ENCODE measurements around the gene ARHGAP6. TPM values are rescaled to one million over a fixed set of nuclear protein-coding genes. Genes with fewer than 3 reads are reported as not detected.

ARHGAP6 gene
- total RNA-seq, 2 donors from 2014 or later: not detected

- Mint-ChIP-seq H3K4me3 (no peak overlapping the region), H3K4me1 (ENCODE audit: low read depth) (no peaks in the 10 kb centered on the region), H3K27ac (no peak overlapping the region), H3K36me3 (ENCODE audit: insufficient read depth in 2 of 2) (no peaks in the 10 kb centered on the region), H3K9me3 (peaks cover 0 to 4% of the 10 kb centered on the region in 2 donors), H3K27me3 (ENCODE audit: low read depth) (peaks cover 25% of the 10 kb centered on the region)
- no peak for DNase-seq
- ATAC-seq (replicated peaks in 1 of 2): no peak
These were observed 323.0 kb downstream of the ARHGAP6 start for GRCh38 chrX:11342673-11343072.

DNA sequence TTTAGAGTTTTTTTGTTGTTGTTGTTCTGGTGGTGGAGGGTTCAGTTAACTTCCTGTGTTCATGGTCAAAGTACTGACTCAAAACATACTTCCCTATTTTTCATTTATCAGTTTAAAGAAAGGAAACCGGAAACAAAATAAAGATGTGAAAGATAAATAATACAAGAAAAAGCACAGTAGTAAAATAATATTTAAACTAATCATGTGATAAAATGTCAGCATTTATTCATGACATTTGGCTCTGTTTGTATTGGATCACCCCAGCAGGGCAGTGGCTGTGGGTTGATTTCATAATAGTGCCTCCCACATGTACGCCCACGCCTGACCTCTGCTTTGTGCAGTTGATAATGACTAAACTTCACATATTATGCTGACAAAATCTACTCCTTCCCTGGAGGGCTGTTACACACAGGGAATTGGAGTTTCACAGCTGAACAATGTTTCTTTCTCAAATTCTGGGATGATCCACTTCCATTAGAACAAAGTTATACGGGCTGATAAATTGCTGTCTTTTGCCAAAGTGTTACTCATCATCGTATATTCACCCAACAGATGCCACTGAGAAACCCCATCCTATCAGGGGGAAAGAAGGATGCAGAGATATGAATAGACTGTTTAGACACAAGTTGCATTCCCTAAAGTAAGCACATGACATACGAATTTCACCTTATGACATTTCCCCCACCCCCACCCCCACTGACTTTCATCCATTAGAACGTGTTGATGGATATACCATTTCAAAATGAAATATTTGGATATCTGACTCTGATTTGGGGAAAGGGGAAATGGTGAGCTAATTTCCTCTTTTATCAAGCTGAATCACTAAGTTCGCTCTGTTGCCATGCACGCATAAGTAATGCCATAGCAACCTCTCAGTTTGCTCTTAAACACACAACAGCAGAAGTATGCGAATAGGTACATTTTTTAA is 324.2 kb downstream of the ARHGAP6 start:
- Mint-ChIP-seq H3K4me3 (no peak overlapping the region), H3K36me3 (ENCODE audit: insufficient read depth in 2 of 2) (no peaks in the 10 kb centered on the region), H3K27ac (no peak overlapping the region), H3K27me3 (ENCODE audit: low read depth) (peaks cover 25% of the 10 kb centered on the region), H3K4me1 (ENCODE audit: low read depth) (no peaks in the 10 kb centered on the region), H3K9me3 (peaks cover 0 to 4% of the 10 kb centered on the region in 2 donors)
- ATAC-seq (replicated peaks in 1 of 2): no peak
- DNase-seq: no peak

DNA sequence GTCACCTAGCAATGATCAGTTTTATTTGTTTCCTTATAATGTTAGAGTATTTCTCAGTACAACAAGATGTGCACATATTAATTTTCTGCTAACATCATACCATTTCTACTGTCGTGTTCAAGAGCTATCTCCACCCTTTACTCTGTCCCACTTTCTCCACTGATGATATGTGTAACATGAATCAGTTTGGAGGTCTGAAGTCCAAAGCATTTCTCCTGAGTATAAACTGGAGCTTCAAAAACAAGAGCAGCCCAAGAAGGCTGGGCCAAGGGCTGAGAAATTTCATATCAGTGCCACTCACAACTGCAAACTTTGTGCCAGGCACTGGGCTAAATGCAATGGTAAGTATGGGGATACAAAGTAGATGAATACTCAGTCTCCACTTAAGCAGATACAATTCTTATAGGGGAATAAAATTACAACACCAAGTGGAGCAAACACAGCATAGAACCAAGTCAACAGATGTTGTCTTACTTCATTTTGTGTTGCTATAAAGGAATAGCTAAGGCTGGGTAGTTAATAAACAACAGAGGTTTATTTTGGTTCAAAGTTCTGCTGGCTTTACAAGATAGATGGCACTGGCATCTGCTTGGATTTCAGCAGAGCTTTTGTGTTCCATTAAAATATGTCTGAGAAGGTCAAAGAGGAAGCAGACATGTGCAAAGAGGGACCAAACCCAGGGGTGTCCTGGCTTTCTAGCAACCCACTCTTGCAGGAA is 328.3 kb downstream of the ARHGAP6 start:
- H3K4me3 Mint-ChIP-seq: no peak overlapping the region
- H3K36me3 Mint-ChIP-seq (ENCODE audit: insufficient read depth in 2 of 2): no peaks in the 10 kb centered on the region
- ATAC-seq (replicated peaks in 1 of 2): no peak
- peaks cover 25% of the 10 kb centered on the region for H3K27me3 Mint-ChIP-seq (ENCODE audit: low read depth)
- H3K27ac Mint-ChIP-seq: no peak overlapping the region
- no peak for DNase-seq
- no peaks in the 10 kb centered on the region for H3K4me1 Mint-ChIP-seq (ENCODE audit: low read depth)
- peaks cover 0 to 5% of the 10 kb centered on the region in 2 donors for H3K9me3 Mint-ChIP-seq

DNA sequence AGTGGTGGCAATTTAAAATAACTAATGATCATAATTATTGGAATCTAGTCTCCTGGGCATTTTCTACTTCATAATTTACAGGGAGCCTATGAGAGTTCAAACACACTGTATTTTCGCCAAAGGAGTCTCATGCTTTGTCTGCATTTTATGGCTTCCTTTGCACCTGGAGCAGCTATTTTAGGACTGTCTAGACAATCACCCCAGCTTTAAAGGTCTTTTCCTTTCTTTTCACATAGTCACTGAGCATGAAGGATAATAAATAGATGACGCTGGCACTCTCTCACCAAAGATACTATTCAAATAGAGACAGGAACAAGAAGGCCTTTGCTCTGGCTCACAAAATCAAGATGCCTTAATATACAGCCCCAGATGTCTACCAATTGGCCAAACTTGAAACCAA is 329.5 kb downstream of the ARHGAP6 start:
- Mint-ChIP-seq H3K4me3 (no peak overlapping the region), H3K36me3 (ENCODE audit: insufficient read depth in 2 of 2) (no peaks in the 10 kb centered on the region), H3K27me3 (ENCODE audit: low read depth) (peaks cover 25% of the 10 kb centered on the region), H3K4me1 (ENCODE audit: low read depth) (no peaks in the 10 kb centered on the region), H3K27ac (no peak overlapping the region), H3K9me3 (peaks cover 0 to 5% of the 10 kb centered on the region in 2 donors)
- ATAC-seq (replicated peaks in 1 of 2) (no peak), DNase-seq (no peak)

GRCh38 chrX:11334165-11334564 is 331.6 kb downstream of the ARHGAP6 start:
- Mint-ChIP-seq H3K27me3 (ENCODE audit: low read depth) (peaks cover 12% of the 10 kb centered on the region), H3K36me3 (ENCODE audit: insufficient read depth in 2 of 2) (no peaks in the 10 kb centered on the region), H3K9me3 (peaks cover 0 to 4% of the 10 kb centered on the region in 2 donors), H3K4me3 (no peak overlapping the region), H3K27ac (no peak overlapping the region), H3K4me1 (ENCODE audit: low read depth) (no peaks in the 10 kb centered on the region)
- ATAC-seq (replicated peaks in 1 of 2) (no peak), DNase-seq (no peak)

DNA sequence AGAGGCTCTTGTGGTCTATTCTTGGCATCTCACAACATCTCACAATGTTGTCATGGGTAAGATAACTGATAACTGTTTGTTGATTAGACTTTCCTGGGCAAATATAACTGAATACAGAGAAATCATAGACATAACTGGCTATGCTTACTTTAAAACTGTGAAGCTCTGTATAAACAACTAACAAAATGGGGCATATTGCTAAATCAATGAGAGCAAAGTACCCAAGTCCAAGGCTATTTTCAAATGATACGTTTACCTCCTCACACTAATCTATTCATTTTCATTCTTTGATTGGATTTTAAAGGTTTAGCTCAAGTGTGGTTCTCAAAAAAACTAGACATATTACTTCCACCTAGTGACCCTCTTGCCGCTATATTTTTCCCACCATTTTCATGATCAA is 333.9 kb downstream of the ARHGAP6 start:
- Mint-ChIP-seq H3K36me3 (ENCODE audit: insufficient read depth in 2 of 2) (no peaks in the 10 kb centered on the region), H3K27ac (no peak overlapping the region), H3K27me3 (ENCODE audit: low read depth) (peaks cover 6% of the 10 kb centered on the region), H3K4me1 (ENCODE audit: low read depth) (no peaks in the 10 kb centered on the region), H3K4me3 (no peak overlapping the region), H3K9me3 (peaks cover 0 to 4% of the 10 kb centered on the region in 2 donors)
- DNase-seq (no peak), ATAC-seq (replicated peaks in 1 of 2) (no peak)

DNA sequence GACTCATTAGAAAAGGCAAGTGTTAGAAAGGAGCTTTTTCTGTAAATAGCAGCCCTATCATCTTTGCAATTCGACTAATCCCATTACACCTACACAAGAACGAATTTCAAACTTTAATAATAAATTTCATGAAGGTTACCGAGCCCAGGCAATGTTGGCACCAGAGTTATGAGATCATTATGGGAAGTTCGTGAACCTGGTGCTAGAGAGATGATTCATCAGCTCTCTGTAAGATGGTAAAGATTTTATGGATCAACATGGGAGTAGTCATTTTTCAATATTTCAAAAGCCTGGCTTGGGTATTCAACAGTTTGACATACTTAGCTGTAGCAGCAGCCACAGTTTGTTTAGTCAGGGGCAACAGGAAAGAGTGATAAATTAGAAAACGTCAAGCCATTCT is 336.7 kb downstream of the ARHGAP6 start:
- Mint-ChIP-seq H3K36me3 (ENCODE audit: insufficient read depth in 2 of 2) (no peaks in the 10 kb centered on the region), H3K9me3 (peaks cover 0 to 3% of the 10 kb centered on the region in 2 donors), H3K4me1 (ENCODE audit: low read depth) (no peaks in the 10 kb centered on the region), H3K27me3 (ENCODE audit: low read depth) (peaks cover 6% of the 10 kb centered on the region), H3K4me3 (no peak overlapping the region), H3K27ac (no peak overlapping the region)
- DNase-seq (no peak), ATAC-seq (replicated peaks in 1 of 2) (no peak)

DNA sequence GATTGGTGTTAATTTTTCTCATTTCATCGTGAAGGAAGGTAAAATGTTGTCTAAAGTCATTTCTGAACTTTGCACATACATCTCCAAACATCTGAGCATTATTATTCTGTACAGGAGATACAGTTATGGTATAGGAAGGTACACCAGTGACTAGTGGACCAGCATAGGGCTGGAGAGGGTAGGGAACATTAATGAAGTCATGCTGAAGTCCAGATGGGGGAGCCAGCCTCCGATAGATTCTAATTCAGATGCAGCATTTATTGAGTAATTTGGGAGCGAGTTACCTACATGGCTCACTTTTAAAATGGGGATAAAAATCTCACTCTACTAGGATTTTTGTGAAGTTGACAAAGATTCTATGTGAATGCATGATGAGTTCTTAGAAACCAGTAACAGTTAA is 337.6 kb downstream of the ARHGAP6 start:
- peaks cover 0 to 3% of the 10 kb centered on the region in 2 donors for H3K9me3 Mint-ChIP-seq
- H3K27ac Mint-ChIP-seq: no peak overlapping the region
- no peak for ATAC-seq (replicated peaks in 1 of 2)
- no peaks in the 10 kb centered on the region for H3K36me3 Mint-ChIP-seq (ENCODE audit: insufficient read depth in 2 of 2)
- peaks cover 6% of the 10 kb centered on the region for H3K27me3 Mint-ChIP-seq (ENCODE audit: low read depth)
- H3K4me3 Mint-ChIP-seq: no peak overlapping the region
- DNase-seq: no peak
- no peaks in the 10 kb centered on the region for H3K4me1 Mint-ChIP-seq (ENCODE audit: low read depth)

DNA sequence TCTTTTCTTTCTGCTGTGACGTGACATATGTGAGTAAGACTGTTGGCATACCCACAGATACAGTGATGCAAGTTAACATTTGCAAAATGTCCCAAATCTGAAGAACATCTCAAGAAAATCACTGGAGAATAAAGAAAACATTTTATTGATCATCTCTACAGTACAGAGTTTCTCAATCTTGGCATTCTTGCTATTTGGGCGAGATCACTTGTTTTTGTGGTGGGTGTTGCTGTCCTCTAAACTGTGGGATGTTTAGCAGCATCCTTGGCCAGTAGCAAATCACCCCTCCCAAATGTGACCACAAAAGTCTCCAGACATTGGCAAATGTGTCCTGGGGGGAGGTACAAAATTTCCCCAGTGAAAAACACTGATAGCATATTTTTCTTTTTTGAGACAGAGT is 343.7 kb downstream of the ARHGAP6 start:
- no peaks in the 10 kb centered on the region for H3K4me1 Mint-ChIP-seq (ENCODE audit: low read depth)
- DNase-seq: no peak

DNA sequence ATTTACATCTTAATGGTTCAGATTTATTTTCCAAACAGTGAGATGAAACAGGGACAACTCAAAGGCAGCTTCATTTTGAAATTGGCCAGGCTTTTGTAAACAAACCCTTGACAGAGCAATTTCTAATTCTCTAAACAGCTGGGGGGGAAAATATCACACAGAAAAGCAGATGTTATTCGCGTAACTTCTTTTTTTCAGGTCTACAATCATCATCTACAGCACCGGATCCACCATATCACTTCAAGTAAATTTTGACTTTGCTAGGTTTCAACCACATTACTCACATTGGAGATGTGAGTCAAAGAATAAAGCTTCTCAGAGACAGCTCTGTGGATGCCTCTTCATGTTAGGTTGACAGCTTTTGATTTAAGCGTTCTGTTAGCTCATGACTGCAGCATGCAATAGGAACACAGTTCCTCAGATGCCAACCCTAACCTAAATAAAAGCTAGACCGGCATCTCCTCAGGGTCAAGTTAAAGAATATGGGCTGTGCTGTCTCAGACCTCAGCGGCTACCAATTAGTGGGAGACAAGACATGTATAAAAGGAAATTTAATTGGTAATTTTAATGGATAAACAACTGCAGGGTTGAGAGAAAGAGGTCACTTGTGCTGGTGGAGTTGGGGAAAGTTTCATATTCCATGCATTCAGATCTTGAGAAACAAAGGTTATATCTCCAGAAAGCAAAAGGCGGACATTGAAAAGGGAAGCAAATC is 345.8 kb downstream of the ARHGAP6 start:
- Mint-ChIP-seq H3K27me3 (ENCODE audit: low read depth) (no peaks in the 10 kb centered on the region), H3K4me1 (ENCODE audit: low read depth) (no peaks in the 10 kb centered on the region), H3K4me3 (no peak overlapping the region), H3K9me3 (no peaks in the 10 kb centered on the region), H3K27ac (no peak overlapping the region), H3K36me3 (ENCODE audit: insufficient read depth in 2 of 2) (no peaks in the 10 kb centered on the region)
- DNase-seq: no peak
- ATAC-seq (replicated peaks in 1 of 2): no peak

More for the DNA sequence above, 343.7 kb downstream of the ARHGAP6 start:
- H3K27ac Mint-ChIP-seq: no peak overlapping the region
- no peaks in the 10 kb centered on the region for H3K9me3 Mint-ChIP-seq
- no peaks in the 10 kb centered on the region for H3K36me3 Mint-ChIP-seq (ENCODE audit: insufficient read depth in 2 of 2)
- ATAC-seq (replicated peaks in 1 of 2): no peak
- no peak overlapping the region for H3K4me3 Mint-ChIP-seq
- no peaks in the 10 kb centered on the region for H3K27me3 Mint-ChIP-seq (ENCODE audit: low read depth)

DNA sequence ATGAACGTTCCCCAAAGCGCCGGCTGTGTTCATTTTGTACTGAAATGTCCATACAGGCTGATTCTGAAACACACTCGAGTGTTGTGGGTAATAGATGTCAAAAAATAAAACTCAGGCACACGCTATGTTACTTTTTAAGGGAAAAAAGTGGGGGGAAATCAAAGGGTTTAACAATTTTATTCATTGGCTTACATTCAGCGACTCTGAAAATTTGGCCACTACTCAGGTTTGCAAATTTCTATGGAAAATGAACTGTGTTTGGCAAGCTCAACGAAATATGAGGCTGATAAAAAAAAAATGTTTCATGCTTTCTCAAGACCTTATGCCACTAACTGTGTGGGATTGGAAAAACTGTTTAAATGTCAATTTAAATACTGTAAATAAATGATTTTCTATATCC is 354.0 kb downstream of the ARHGAP6 start:
- Mint-ChIP-seq H3K27me3 (ENCODE audit: low read depth) (peaks cover 18% of the 10 kb centered on the region), H3K36me3 (ENCODE audit: insufficient read depth in 2 of 2) (no peaks in the 10 kb centered on the region), H3K4me1 (ENCODE audit: low read depth) (no peaks in the 10 kb centered on the region), H3K27ac (no peak overlapping the region), H3K4me3 (no peak overlapping the region), H3K9me3 (no peaks in the 10 kb centered on the region)
- DNase-seq (no peak), ATAC-seq (replicated peaks in 1 of 2) (no peak)

- DNase-seq (no peak), ATAC-seq (replicated peaks in 1 of 2) (no peak)
- Mint-ChIP-seq H3K4me1 (ENCODE audit: low read depth) (no peaks in the 10 kb centered on the region), H3K4me3 (no peak overlapping the region), H3K27ac (no peak overlapping the region), H3K27me3 (ENCODE audit: low read depth) (peaks cover 24% of the 10 kb centered on the region), H3K36me3 (ENCODE audit: insufficient read depth in 2 of 2) (no peaks in the 10 kb centered on the region), H3K9me3 (no peaks in the 10 kb centered on the region)
These were observed 356.5 kb downstream of the ARHGAP6 start for GRCh38 chrX:11309220-11309619.

- H3K4me3 Mint-ChIP-seq: no peak overlapping the region
- H3K9me3 Mint-ChIP-seq: no peaks in the 10 kb centered on the region
- DNase-seq (no peak), ATAC-seq (replicated peaks in 1 of 2) (no peak)
- no peaks in the 10 kb centered on the region for H3K36me3 Mint-ChIP-seq (ENCODE audit: insufficient read depth in 2 of 2)
- no peak overlapping the region for H3K27ac Mint-ChIP-seq
- H3K4me1 Mint-ChIP-seq (ENCODE audit: low read depth): no peaks in the 10 kb centered on the region
- peaks cover 20% of the 10 kb centered on the region for H3K27me3 Mint-ChIP-seq (ENCODE audit: low read depth)
These were observed 360.1 kb downstream of the ARHGAP6 start for GRCh38 chrX:11305641-11306040.

Measured in activated T-cell treated with anti-CD3 and anti-CD28 coated beads, Interleukin-2, amount 50 U/mL, for 72 hours (primary cell).